HepG2 (cell line): ENCODE results near the gene COL4A2. TPM values are rescaled to one million over a fixed set of nuclear protein-coding genes. Genes with fewer than 3 reads are reported as not detected.

Experiments used
- ATAC-seq: fragments of 200-7000 bp; cut with Tn5 transposase; 3 replicates; pipeline ENCODE4 v1.9.1; 2020; ENCODE audit warnings: mild to moderate bottlenecking, moderate library complexity
- BruUV-seq: library from RNA; stranded (reverse); fragments of 400-500 nt; replicated peaks from 2 replicates; lab custom pipeline; 2021; lab: Mats Ljungman, UMichigan
- CTCF ChIA-PET: fragments of 300-600 bp; formaldehyde crosslinking; extraction: SDS; loops from one replicate; lab custom pipeline; 2021; ENCODE audit warnings: low total read pairs, inconsistent platforms, low intra/inter-chr PET ratio; lab: Yijun Ruan, JAX
- POLR2A ChIA-PET: fragments of 350-600 bp; sonication (Branson Sonifier 250); formaldehyde crosslinking; loops from one replicate; lab custom pipeline; 2020; ENCODE audit warnings: antibody characterized with exemption, inconsistent platforms; lab: Yijun Ruan, JAX
- DNase-seq: peaks from one replicate; pipeline ENCODE4 v3.0.0-alpha.2; 2015; ENCODE audit warnings: low spot score
- FAIRE-seq: peaks from 3 replicates; lab custom pipeline; 2011; peaks lifted over from hg19 to GRCh38; lab: Jason Lieb, UNC
- H2AFZ ChIP-seq: one replicate; pipeline ENCODE4 v1.6.1; 2011; ENCODE audit warnings: low read length, inconsistent platforms
- H3K27ac ChIP-seq: fragments of 300-600 bp; 3 replicates; pipeline ENCODE4 v1.8.0; 2011; ENCODE audit warnings: mixed run types, mild to moderate bottlenecking, mixed read lengths, low read length, inconsistent platforms; ENCODE audit not compliant: insufficient read depth; ENCODE audit errors: extremely low read length
- H3K27me3 ChIP-seq, 2 experiments: fragments of 200-600 bp in 1 of 2; 2 replicates in 1 of 2; 3 replicates in 1 of 2; pipeline versions ENCODE4 v1.6.0 to v1.8.0; 2011; ENCODE audit warnings: low read length in 2 of 2, mild to moderate bottlenecking in 2 of 2, moderate library complexity in 2 of 2, inconsistent platforms in 1 of 2; ENCODE audit not compliant: insufficient read depth in 2 of 2, control insufficient read depth in 1 of 2
- H3K36me3 ChIP-seq, 2 experiments: fragments of 200-600 bp in 1 of 2; replicated peaks in 1 of 2; 2 replicates in 1 of 2; 3 replicates in 1 of 2; pipeline versions ENCODE4 v1.5.1 to v1.8.0; 2011; ENCODE audit warnings: low read length in 2 of 2, inconsistent platforms in 1 of 2; ENCODE audit not compliant: insufficient read depth in 2 of 2, control insufficient read depth in 1 of 2
- H3K4me1 ChIP-seq: 2 replicates; pipeline ENCODE4 v1.5.1; 2012; ENCODE audit warnings: low read length, inconsistent platforms; ENCODE audit not compliant: insufficient read depth
- H3K4me2 ChIP-seq: 2 replicates; pipeline ENCODE4 v1.6.0; 2011; ENCODE audit warnings: low read depth, low read length, inconsistent platforms
- H3K4me3 ChIP-seq, 3 experiments: fragments of 200-600 bp in 1 of 3; sonication (generic), shearing (Covaris generic) in 1 of 3; replicated peaks in 1 of 3; 2 replicates each; pipeline ENCODE4 v1.5.1; 2011 to 2016; ENCODE audit warnings: low read length in 3 of 3, inconsistent platforms in 2 of 3, low read depth in 2 of 3, mild to moderate bottlenecking in 2 of 3, control low read depth in 1 of 3, mixed read lengths in 1 of 3; ENCODE audit not compliant: insufficient read depth in 1 of 3
- H3K79me2 ChIP-seq: one replicate; pipeline ENCODE4 v1.6.1; 2011; ENCODE audit warnings: low read length, inconsistent platforms; ENCODE audit not compliant: insufficient read depth
- H3K9ac ChIP-seq: 2 replicates; pipeline ENCODE4 v1.6.0; 2011; ENCODE audit warnings: mild to moderate bottlenecking, low read depth, low read length, inconsistent platforms; ENCODE audit not compliant: insufficient read depth
- H3K9me3 ChIP-seq: 2 replicates; pipeline ENCODE4 v1.5.1; 2012; ENCODE audit warnings: mild to moderate bottlenecking, low read length
- H4K20me1 ChIP-seq: 2 replicates; pipeline ENCODE4 v1.6.0; 2011; ENCODE audit warnings: inconsistent platforms, mild to moderate bottlenecking, low read length, moderate library complexity; ENCODE audit not compliant: insufficient read depth
- MAFF ChIP-seq: IDR thresholded peaks from 2 replicates; pipeline ENCODE4 v1.6.1; 2011; ENCODE audit warnings: low read depth, low read length, improper control_type of control experiment
- RELA ChIP-seq: sonication (generic); formaldehyde crosslinking; IDR thresholded peaks from 2 replicates; pipeline ENCODE4 v1.4.0; 2020; ENCODE audit warnings: missing genetic modification reagents
- RFXAP ChIP-seq: sonication (generic); formaldehyde crosslinking; IDR thresholded peaks from 2 replicates; pipeline ENCODE4 v1.4.0; 2020; ENCODE audit warnings: missing genetic modification reagents, borderline replicate concordance
- ZBTB8A ChIP-seq: sonication (generic); formaldehyde crosslinking; IDR thresholded peaks from 2 replicates; pipeline ENCODE4 v1.4.0; 2020; ENCODE audit warnings: mild to moderate bottlenecking, low read depth, missing genetic modification reagents, borderline replicate concordance
- ZHX2 ChIP-seq, 2 experiments: sonication (generic) in 1 of 2; formaldehyde crosslinking in 1 of 2; IDR thresholded peaks; 2 replicates each; pipeline versions ENCODE4 v1.6.1 to v1.9.0; 2014 to 2022; ENCODE audit warnings: antibody characterized with exemption in 1 of 2, borderline replicate concordance in 1 of 2, inconsistent platforms in 1 of 2, low read depth in 1 of 2, missing genetic modification reagents in 1 of 2
- ZNF296 ChIP-seq: sonication (generic); formaldehyde crosslinking; conservative IDR thresholded peaks from 2 replicates; pipeline ENCODE4 v1.5.0; 2020; ENCODE audit warnings: mild to moderate bottlenecking, missing genetic modification reagents
- ZNF501 ChIP-seq: sonication (generic); formaldehyde crosslinking; IDR thresholded peaks from 2 replicates; pipeline ENCODE4 v1.5.1; 2020; ENCODE audit warnings: mild to moderate bottlenecking, moderate library complexity, missing genetic modification reagents
- ZNF605 ChIP-seq: sonication (generic); formaldehyde crosslinking; IDR thresholded peaks from 2 replicates; pipeline ENCODE4 v1.8.0; 2022; ENCODE audit warnings: mild to moderate bottlenecking, missing genetic modification reagents
- WGBS: methylation state at CpG from one replicate; pipeline ENCODE4 v1.1.6; 2017; ENCODE audit warnings: low lambda C conversion rate; 5-methylcytosine and 5-hydroxymethylcytosine counted together
- in situ Hi-C: cut with HindIII; loops from 2 replicates; pipeline ENCODE4 v1.10.0; 2017; ENCODE audit warnings: low pct_unique_long_range_greater_than_20kb; ENCODE audit not compliant: extremely low pct_ligation_motif_present
- intact Hi-C: fragments of 100-400 bp; cut with micrococcal nuclease; formaldehyde crosslinking; loops from one replicate; pipeline ENCODE4 v1.10.0; 2022; ENCODE audit not compliant: unreplicated experiment
- polyA plus RNA-seq, 8 experiments: library from polyadenylated mRNA; depleted of rRNA in 3 of 8; stranded (reverse) in 7 of 8; unstranded in 1 of 8; fragments of >200 nt; fragmentation: Illumina TruSeq in 4 of 8; extraction: Trizol in 4 of 8; gene quantifications; 2 replicates each; pipeline versions ENCODE4 v1.2.1 to v1.2.3, GENCODE V29; 2011 to 2016; ENCODE audit warnings: low read depth in 4 of 8, missing spikeins in 1 of 8, mixed read lengths in 1 of 8; ENCODE audit not compliant: insufficient read depth in 1 of 8
- total RNA-seq, 5 experiments: library from RNA; depleted of rRNA; stranded (reverse); fragments of >200 nt; fragmentation: Illumina TruSeq; extraction: Trizol; gene quantifications; 2 replicates each; pipeline ENCODE4 v1.2.3, GENCODE V29; 2016; ENCODE audit warnings: low read depth in 1 of 5

COL4A2 gene
- total and polyA plus RNA-seq, 2 of the 13 experiments (the other 11 are each of a cell fraction or from before 2014, with no cell fraction given): 0.22 to 1.9 TPM

- FAIRE-seq: no peak
- peaks cover 21% of the 10 kb centered on the region for H3K4me1 ChIP-seq
- no peaks in the 10 kb centered on the region for H3K9me3 ChIP-seq
- no peak overlapping the region for H3K4me3 ChIP-seq
- no TSS peak for BruUV-seq
- intact Hi-C loops: no loop called here
- H3K36me3 ChIP-seq: no peaks in the 10 kb centered on the region
- DNase-seq: no peak
- CTCF ChIA-PET: no interaction called here
- H3K79me2 ChIP-seq: no peaks in the 10 kb centered on the region
- TF ChIP-seq ZNF501 (CRISPR knock-in tag) (no peak), RFXAP (CRISPR knock-in tag) (no peak), RELA (CRISPR knock-in tag) (no peak), ZBTB8A (CRISPR knock-in tag) (no peak), ZNF296 (CRISPR knock-in tag) (no peak), ZHX2 (IDR thresholded peaks at IDR 0.05; ENCODE audit: low read depth) (no peak), ZHX2 (CRISPR knock-in tag; IDR thresholded peaks at IDR 0.05; ENCODE audit: borderline replicate concordance) (no peak), ZNF605 (CRISPR knock-in tag) (no peak), MAFF (no peak)
- no peak overlapping the region for H3K9ac ChIP-seq
- no peak for ATAC-seq
- no peak overlapping the region for H3K4me2 ChIP-seq
- in situ Hi-C loops: no loop called here
- H2AFZ ChIP-seq: no peak overlapping the region
- no peaks in the 10 kb centered on the region for H4K20me1 ChIP-seq
- H3K27me3 ChIP-seq: peaks cover 1 to 76% of the 10 kb centered on the region in 2 experiments
- no peak overlapping the region for H3K27ac ChIP-seq
- POLR2A ChIA-PET: no interaction called here
- WGBS: 65% methylated on average over 1 of the region's 4 CpGs
These were observed 170.7 kb downstream of the COL4A2 start for GRCh38 chr13:110477706-110478245.
